ENCODE measurements around the gene KCNMA1. TPM values are rescaled to one million over a fixed set of nuclear protein-coding genes. Genes with fewer than 3 reads are reported as not detected.
"Not testable (repeated sequence)": the region's sequence is repeated elsewhere in the genome, so short reads cannot be mapped to it uniquely, and the experiment has no call there.

Gene KCNMA1
- total RNA-seq, 4 donors from 2014 or later, result 10.1 to 32.6 (median 20.1) TPM

DNA sequence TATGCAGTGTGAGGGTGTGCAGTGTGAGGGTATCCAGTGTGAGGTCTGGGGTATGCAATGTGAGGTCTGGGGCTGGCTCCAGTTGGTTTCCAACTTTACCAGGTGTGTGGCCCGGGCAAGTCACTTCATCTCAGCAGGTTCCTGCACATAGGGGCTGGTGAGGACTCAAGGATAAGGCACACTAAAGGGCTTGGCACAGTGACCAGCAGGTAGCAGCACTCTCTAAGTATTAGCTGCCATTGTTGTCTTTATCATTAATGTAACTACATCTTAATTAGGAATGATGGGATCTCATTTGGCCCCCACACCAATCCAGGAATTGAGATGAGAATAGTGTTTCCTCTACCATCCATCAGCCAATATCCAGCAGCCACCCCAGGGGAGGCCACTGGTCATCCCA, 117.3 kb downstream of the KCNMA1 start:
- no peak for ATAC-seq (ENCODE audit: low FRiP score)
- no peak for DNase-seq (ENCODE audit: low spot score)

DNA sequence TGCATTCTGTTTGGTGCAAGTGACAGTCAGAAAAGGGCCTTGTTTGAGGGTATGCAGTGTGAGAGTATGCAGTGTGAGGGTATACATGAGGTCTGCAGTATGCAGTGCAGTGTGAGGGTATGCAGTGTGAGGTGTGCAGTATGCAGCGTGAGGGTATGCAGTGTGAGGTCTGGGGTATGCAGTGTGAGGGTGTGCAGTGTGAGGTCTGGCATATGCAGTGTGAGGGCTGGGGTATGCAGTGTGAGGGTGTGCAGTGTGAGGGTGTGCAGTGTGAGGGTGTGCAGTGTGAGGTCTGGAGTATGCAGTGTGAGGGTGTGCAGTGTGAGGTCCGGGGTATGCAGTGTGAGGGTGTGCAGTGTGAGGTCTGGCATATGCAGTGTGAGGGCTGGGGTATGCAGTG, 117.8 kb downstream of the KCNMA1 start:
- ATAC-seq (ENCODE audit: low FRiP score); DNase-seq (ENCODE audit: low spot score): not testable (repeated sequence)

More for the DNA sequence above, 117.3 kb downstream of the KCNMA1 start:
- TF ChIP-seq, protein P1, sequence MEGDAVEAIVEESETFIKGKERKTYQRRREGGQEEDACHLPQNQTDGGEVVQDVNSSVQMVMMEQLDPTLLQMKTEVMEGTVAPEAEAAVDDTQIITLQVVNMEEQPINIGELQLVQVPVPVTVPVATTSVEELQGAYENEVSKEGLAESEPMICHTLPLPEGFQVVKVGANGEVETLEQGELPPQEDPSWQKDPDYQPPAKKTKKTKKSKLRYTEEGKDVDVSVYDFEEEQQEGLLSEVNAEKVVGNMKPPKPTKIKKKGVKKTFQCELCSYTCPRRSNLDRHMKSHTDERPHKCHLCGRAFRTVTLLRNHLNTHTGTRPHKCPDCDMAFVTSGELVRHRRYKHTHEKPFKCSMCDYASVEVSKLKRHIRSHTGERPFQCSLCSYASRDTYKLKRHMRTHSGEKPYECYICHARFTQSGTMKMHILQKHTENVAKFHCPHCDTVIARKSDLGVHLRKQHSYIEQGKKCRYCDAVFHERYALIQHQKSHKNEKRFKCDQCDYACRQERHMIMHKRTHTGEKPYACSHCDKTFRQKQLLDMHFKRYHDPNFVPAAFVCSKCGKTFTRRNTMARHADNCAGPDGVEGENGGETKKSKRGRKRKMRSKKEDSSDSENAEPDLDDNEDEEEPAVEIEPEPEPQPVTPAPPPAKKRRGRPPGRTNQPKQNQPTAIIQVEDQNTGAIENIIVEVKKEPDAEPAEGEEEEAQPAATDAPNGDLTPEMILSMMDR (IDR thresholded peaks at IDR 0.05), result no peak

DNA sequence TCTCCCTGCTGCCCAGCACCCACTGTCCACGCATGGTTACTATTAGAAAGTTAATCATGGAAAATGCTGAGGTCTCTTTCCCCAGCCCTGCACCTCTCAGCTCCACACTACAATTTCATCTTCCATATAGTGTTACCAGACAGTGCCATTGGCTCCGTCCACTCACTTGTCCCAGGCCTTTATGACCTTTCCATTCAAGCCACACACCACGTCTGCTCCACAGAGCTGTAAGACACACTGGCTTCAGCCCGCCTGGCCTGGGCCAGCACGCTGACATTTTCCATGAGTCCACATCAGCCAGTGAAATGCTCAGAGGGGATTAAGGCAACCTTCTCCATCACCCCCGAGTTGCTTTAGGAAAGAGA, 118.7 kb downstream of the KCNMA1 start:
- ATAC-seq (ENCODE audit: low FRiP score), result no peak
- DNase-seq (ENCODE audit: low spot score), result no peak
- TF ChIP-seq, protein P1 (IDR thresholded peaks at IDR 0.05), result no peak

DNA sequence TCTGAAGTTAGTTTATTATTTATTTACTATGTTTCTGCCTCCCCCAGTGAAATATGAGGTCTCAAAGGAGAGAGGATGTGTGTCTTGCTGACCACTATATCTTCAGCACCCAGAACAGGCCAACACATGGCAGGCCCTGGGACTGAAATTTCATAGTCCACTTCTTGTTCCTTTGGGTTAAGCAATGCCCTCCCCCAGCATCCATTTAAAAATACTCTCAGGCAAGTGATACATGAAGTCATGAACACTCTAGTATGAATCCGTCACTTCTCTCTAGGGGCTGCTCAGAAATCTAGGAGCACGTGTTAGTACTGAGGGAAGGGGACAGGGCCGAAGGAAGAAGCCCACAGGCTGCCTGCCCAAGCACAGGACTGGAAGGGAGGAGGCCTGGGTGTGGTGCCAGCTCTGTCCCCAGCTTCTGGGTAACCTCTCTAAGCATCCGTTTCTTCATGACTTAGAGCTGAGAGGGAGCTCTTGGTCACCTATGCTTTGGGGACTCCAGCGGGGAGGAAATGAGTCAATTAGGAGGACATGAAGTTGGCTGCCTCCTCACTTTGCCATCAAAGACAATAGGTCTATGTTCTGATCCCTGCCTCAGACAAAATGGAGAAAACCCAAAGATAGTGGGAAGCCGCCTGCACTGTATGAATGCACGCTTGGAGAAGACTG, 119.2 kb downstream of the KCNMA1 start:
- no peak for ATAC-seq (ENCODE audit: low FRiP score)
- TF ChIP-seq, protein P1 (IDR thresholded peaks at IDR 0.05), result no peak

DNA sequence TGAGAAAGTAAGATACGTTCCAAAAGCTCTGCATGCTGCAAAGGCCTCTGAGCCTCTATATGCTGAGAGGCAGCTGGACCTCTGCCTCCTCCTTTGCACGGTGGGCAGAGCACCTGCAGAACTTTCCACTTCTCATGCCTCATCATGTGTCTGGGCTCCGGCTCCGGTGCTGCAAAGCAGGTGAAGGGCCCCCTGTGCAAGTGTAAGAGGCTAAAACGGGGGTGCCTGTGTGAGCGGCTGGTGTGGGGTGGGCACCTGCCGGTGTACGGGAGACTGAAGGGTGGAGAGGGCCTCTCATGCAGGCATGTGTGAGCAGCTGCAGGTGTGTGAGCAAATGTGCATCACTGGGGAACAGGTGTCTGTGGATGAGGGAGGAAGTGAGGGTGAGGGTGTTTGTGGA, 121.0 kb downstream of the KCNMA1 start:
- DNase-seq (ENCODE audit: low spot score), result no peak
- TF ChIP-seq, protein P1 (IDR thresholded peaks at IDR 0.05), result no peak
- ATAC-seq (ENCODE audit: low FRiP score), result no peak

More for the DNA sequence above, 119.2 kb downstream of the KCNMA1 start:
- no peak for DNase-seq (ENCODE audit: low spot score)

DNA sequence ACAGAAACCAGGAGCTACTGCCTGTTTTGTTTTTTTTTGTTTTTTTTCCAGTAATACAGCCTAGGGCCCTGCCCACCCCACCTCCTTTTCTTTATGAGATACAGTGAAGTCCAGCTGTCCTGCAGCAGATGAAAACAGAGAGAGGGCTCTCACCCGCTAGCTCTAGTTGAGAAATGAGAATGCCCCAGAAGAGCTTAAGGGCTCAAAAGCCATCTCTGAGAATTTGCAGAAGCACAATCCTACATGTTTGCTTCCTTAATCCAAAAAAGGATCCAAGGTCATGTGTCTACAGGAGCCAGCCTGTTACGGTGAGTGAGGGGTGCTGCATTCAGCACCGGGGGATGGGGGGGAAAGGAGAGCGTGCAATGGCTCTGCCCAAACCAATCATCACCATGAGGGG, 122.7 kb downstream of the KCNMA1 start:
- TF ChIP-seq, protein P1 (IDR thresholded peaks at IDR 0.05), result no peak
- ATAC-seq (ENCODE audit: low FRiP score) (no peak), DNase-seq (ENCODE audit: low spot score) (no peak)

DNA sequence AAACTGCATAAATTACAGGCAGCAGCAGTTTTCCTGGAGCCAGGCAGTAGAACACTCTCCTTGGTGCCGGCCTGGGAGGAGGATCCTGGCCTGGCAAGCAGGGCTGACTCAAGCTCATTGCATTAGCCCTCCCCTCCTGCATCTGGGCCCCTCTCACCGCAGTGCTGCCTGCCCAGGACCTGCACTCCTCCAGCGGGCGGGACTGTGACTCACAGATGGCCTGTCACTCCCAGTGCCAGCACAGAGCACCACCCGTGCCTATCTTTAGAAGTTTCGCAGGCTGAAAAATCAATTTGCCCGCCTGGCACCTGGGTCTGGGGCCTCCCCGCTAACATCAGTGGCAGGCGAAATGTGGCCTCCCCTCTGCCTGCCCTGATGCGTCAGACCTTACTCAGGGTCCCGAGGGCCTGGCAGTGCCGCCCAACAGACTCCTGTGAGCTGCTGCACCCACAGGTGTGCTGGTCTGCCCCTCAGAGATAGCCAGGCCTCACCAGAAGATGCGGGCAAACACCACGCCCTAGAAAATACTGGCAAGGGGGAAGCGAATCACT, 123.8 kb downstream of the KCNMA1 start:
- DNase-seq (ENCODE audit: low spot score) (peak; percentile 33), ATAC-seq (ENCODE audit: low FRiP score) (peak; percentile 77)
- TF ChIP-seq, protein P1 (IDR thresholded peaks at IDR 0.05), result no peak
